Liver (tissue), 9 donors: Measurements from ENCODE around the gene RANBP3. TPM values are rescaled to one million over a fixed set of nuclear protein-coding genes. Genes with fewer than 3 reads are reported as not detected.

Source experiments
- DNase-seq: peaks from one replicate; pipeline ENCODE4 v3.0.0-alpha.2; 2017; ENCODE audit warnings: low spot score
- H3K27ac ChIP-seq, 2 donors: one replicate each; pipeline ENCODE4 v1.7.0; 2013; ENCODE audit warnings: inconsistent platforms in 2 of 2, low read length in 2 of 2, control low read depth in 1 of 2, low read depth in 1 of 2, mild to moderate bottlenecking in 1 of 2
- H3K27me3 ChIP-seq, 4 donors: one replicate each; pipeline versions ENCODE4 v1.6.1 to v1.7.0; 2013; ENCODE audit warnings: low read length in 3 of 4, inconsistent platforms in 1 of 4, mild to moderate bottlenecking in 1 of 4, moderate library complexity in 1 of 4; ENCODE audit not compliant: control insufficient read depth in 4 of 4, insufficient read depth in 4 of 4
- H3K36me3 ChIP-seq, 4 donors: one replicate each; pipeline versions ENCODE4 v1.6.1 to v1.7.0; 2013; ENCODE audit warnings: low read length in 3 of 4, mild to moderate bottlenecking in 3 of 4, low read depth in 1 of 4, moderate library complexity in 1 of 4; ENCODE audit not compliant: control insufficient read depth in 4 of 4, insufficient read depth in 3 of 4
- H3K4me1 ChIP-seq, 4 donors: one replicate each; pipeline versions ENCODE4 v1.6.1 to v1.7.0; 2013; ENCODE audit warnings: low read length in 3 of 4, mild to moderate bottlenecking in 3 of 4, moderate library complexity in 1 of 4; ENCODE audit not compliant: control insufficient read depth in 4 of 4, insufficient read depth in 4 of 4
- H3K4me3 ChIP-seq, 3 donors: one replicate each; pipeline versions ENCODE4 v1.6.1 to v1.7.0; 2013; ENCODE audit warnings: low read length in 3 of 3, control low read depth in 1 of 3, low read depth in 1 of 3, mild to moderate bottlenecking in 1 of 3
- H3K9ac ChIP-seq, 2 donors: one replicate each; pipeline ENCODE4 v1.7.0; 2013; ENCODE audit warnings: low read length in 2 of 2, mild to moderate bottlenecking in 2 of 2, moderate library complexity in 2 of 2, control low read depth in 1 of 2, low read depth in 1 of 2
- H3K9me3 ChIP-seq, 4 donors: one replicate each; pipeline versions ENCODE4 v1.6.1 to v1.7.0; 2013; ENCODE audit warnings: low read length in 3 of 4; ENCODE audit not compliant: control insufficient read depth in 4 of 4
- EGR1 ChIP-seq, 2 donors: IDR thresholded peaks; 2 replicates each; pipeline ENCODE4 v1.6.1; 2016 to 2018; ENCODE audit warnings: antibody characterized with exemption in 2 of 2, low read depth in 2 of 2
- FOXA1 ChIP-seq: IDR thresholded peaks from 2 replicates; pipeline ENCODE4 v1.6.1; 2016; ENCODE audit warnings: antibody characterized with exemption
- FOXA2 ChIP-seq: IDR thresholded peaks from 2 replicates; pipeline ENCODE4 v1.6.1; 2016; ENCODE audit warnings: antibody characterized with exemption
- GABPA ChIP-seq, 2 donors: IDR thresholded peaks in 1 of 2; conservative IDR thresholded peaks in 1 of 2; 2 replicates each; pipeline ENCODE4 v1.6.1; 2016; ENCODE audit warnings: antibody characterized with exemption in 2 of 2, mild to moderate bottlenecking in 1 of 2, moderate library complexity in 1 of 2
- HNF4A ChIP-seq, 2 donors: conservative IDR thresholded peaks; 2 replicates each; pipeline ENCODE4 v1.6.1; 2016; ENCODE audit warnings: antibody characterized with exemption in 2 of 2, mild to moderate bottlenecking in 2 of 2
- HNF4G ChIP-seq: IDR thresholded peaks from 2 replicates; pipeline ENCODE4 v1.6.1; 2016; ENCODE audit warnings: antibody characterized with exemption
- JUND ChIP-seq, 2 donors: IDR thresholded peaks; 2 replicates each; pipeline ENCODE4 v1.6.1; 2016; ENCODE audit warnings: antibody characterized with exemption in 2 of 2
- NR2F2 ChIP-seq: IDR thresholded peaks from 2 replicates; pipeline ENCODE4 v1.6.1; 2016; ENCODE audit warnings: antibody characterized with exemption
- RAD21 ChIP-seq, 2 donors: IDR thresholded peaks; 2 replicates each; pipeline ENCODE4 v1.6.1; 2016; ENCODE audit warnings: antibody characterized with exemption in 2 of 2, mild to moderate bottlenecking in 2 of 2
- RXRA ChIP-seq, 2 donors: IDR thresholded peaks; 2 replicates each; pipeline ENCODE4 v1.6.1; 2017 to 2018; ENCODE audit warnings: antibody characterized with exemption in 2 of 2, mild to moderate bottlenecking in 1 of 2
- SP1 ChIP-seq: IDR thresholded peaks from 2 replicates; pipeline ENCODE4 v1.6.1; 2018; ENCODE audit warnings: antibody characterized with exemption, mild to moderate bottlenecking
- TAF1 ChIP-seq: conservative IDR thresholded peaks from 2 replicates; pipeline ENCODE4 v1.6.1; 2016; ENCODE audit warnings: antibody characterized with exemption, mild to moderate bottlenecking
- YY1 ChIP-seq: IDR thresholded peaks from 2 replicates; pipeline ENCODE4 v1.6.1; 2016; ENCODE audit warnings: antibody characterized with exemption, mild to moderate bottlenecking
- WGBS: extraction: QIAGEN DNeasy Blood & Tissue Kit; methylation state at CpG from one replicate; pipeline ENCODE4 v1.1.7; 2013; 5-methylcytosine and 5-hydroxymethylcytosine counted together
- polyA plus RNA-seq, 2 donors: library from polyadenylated mRNA; stranded (reverse) in 1 of 2; unstranded in 1 of 2; fragments of 200-250 nt in 1 of 2; fragments of >200 nt in 1 of 2; fragmentation: Nextera tagmentation in 1 of 2; extraction: Ambion mirVana in 1 of 2; gene quantifications; one replicate each; pipeline versions ENCODE4 v1.2.1 to v1.2.3, GENCODE V29; 2013 to 2015
- total RNA-seq, 2 donors: library from RNA; depleted of rRNA; stranded (reverse); fragments of >200 nt; gene quantifications; one replicate each; pipeline ENCODE4 v1.2.3, GENCODE V29; 2014
- TF ChIP-seq, protein P1 (sequence below): IDR thresholded peaks from 2 replicates; pipeline ENCODE4 v1.6.1; 2016; ENCODE audit warnings: antibody characterized with exemption
- TF ChIP-seq, protein P2 (sequence below): IDR thresholded peaks from 2 replicates; pipeline ENCODE4 v1.6.1; 2016; ENCODE audit warnings: antibody characterized with exemption, mild to moderate bottlenecking
- TF ChIP-seq, protein P3 (sequence below): IDR thresholded peaks from 2 replicates; pipeline ENCODE4 v1.6.1; 2016; ENCODE audit warnings: antibody characterized with exemption
- TF ChIP-seq, protein P4 (sequence below): fragments of 150-350 bp; IDR thresholded peaks from 2 replicates; pipeline ENCODE4 v1.5.1; 2017; ENCODE audit warnings: improper control_type of control experiment, low read depth, low read length; ENCODE audit not compliant: missing input control
- donor health status: healthy.
- donor health status: healthy.
- donor health status: healthy.
- donor health status: healthy.
- donor health status: healthy.

Gene RANBP3
- total and polyA plus RNA-seq, 4 donors: 10.0 to 23.3 (median 20.7) TPM

DNA sequence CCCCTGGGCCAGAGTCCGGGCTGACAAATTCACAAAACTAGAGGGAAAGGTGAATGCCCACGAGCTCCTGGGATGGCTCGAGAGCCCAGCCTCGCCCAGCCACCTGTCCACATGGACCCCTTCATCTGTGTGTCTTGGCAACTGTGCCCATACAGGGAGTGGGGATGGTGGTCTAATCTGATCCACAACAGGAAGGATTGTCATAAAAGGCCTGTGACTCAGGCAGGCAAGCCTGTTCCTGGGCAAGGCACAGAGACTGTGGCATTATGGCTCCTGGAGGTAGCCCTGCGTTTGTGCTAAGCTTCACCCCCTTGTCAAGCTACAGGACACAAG, 43.9 kb downstream of the RANBP3 start:
- WGBS: 75% methylated on average over 5 of the region's 5 CpGs

More for the DNA sequence above, 43.9 kb downstream of the RANBP3 start:
- Histone ChIP-seq H3K27ac (no peak overlapping the region), H3K27me3 (no peaks in the 10 kb centered on the region), H3K36me3 (peaks cover 4 to 28% (median 14%) of the 10 kb centered on the region in 4 donors), H3K4me3 (no peak overlapping the region), H3K9me3 (no peaks in the 10 kb centered on the region), H3K4me1 (peaks cover 6 to 23% (median 17%) of the 10 kb centered on the region in 4 donors), H3K9ac (no peak overlapping the region)
- TF ChIP-seq TAF1 (no peak), EGR1 (IDR thresholded peaks at IDR 0.05; ENCODE audit: low read depth in 2 of 2) (no peak), RAD21 (IDR thresholded peaks at IDR 0.05) (no peak), GABPA (IDR thresholded peaks at IDR 0.05 in 1 of 2, conservative IDR thresholded peaks at IDR 0.05 in 1 of 2) (no peak), FOXA2 (no peak), JUND (IDR thresholded peaks at IDR 0.05) (no peak), NR2F2 (no peak), SP1 (no peak), YY1 (no peak), HNF4A (conservative IDR thresholded peaks at IDR 0.05) (no peak), HNF4G (no peak), RXRA (IDR thresholded peaks at IDR 0.05) (no peak), FOXA1 (no peak)
- TF ChIP-seq, protein P1, sequence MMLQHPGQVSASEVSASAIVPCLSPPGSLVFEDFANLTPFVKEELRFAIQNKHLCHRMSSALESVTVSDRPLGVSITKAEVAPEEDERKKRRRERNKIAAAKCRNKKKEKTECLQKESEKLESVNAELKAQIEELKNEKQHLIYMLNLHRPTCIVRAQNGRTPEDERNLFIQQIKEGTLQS: no peak
- TF ChIP-seq, protein P2, sequence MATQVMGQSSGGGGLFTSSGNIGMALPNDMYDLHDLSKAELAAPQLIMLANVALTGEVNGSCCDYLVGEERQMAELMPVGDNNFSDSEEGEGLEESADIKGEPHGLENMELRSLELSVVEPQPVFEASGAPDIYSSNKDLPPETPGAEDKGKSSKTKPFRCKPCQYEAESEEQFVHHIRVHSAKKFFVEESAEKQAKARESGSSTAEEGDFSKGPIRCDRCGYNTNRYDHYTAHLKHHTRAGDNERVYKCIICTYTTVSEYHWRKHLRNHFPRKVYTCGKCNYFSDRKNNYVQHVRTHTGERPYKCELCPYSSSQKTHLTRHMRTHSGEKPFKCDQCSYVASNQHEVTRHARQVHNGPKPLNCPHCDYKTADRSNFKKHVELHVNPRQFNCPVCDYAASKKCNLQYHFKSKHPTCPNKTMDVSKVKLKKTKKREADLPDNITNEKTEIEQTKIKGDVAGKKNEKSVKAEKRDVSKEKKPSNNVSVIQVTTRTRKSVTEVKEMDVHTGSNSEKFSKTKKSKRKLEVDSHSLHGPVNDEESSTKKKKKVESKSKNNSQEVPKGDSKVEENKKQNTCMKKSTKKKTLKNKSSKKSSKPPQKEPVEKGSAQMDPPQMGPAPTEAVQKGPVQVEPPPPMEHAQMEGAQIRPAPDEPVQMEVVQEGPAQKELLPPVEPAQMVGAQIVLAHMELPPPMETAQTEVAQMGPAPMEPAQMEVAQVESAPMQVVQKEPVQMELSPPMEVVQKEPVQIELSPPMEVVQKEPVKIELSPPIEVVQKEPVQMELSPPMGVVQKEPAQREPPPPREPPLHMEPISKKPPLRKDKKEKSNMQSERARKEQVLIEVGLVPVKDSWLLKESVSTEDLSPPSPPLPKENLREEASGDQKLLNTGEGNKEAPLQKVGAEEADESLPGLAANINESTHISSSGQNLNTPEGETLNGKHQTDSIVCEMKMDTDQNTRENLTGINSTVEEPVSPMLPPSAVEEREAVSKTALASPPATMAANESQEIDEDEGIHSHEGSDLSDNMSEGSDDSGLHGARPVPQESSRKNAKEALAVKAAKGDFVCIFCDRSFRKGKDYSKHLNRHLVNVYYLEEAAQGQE: no peak
- TF ChIP-seq, protein P3, sequence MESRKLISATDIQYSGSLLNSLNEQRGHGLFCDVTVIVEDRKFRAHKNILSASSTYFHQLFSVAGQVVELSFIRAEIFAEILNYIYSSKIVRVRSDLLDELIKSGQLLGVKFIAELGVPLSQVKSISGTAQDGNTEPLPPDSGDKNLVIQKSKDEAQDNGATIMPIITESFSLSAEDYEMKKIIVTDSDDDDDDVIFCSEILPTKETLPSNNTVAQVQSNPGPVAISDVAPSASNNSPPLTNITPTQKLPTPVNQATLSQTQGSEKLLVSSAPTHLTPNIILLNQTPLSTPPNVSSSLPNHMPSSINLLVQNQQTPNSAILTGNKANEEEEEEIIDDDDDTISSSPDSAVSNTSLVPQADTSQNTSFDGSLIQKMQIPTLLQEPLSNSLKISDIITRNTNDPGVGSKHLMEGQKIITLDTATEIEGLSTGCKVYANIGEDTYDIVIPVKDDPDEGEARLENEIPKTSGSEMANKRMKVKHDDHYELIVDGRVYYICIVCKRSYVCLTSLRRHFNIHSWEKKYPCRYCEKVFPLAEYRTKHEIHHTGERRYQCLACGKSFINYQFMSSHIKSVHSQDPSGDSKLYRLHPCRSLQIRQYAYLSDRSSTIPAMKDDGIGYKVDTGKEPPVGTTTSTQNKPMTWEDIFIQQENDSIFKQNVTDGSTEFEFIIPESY: no peak
- TF ChIP-seq, protein P4, sequence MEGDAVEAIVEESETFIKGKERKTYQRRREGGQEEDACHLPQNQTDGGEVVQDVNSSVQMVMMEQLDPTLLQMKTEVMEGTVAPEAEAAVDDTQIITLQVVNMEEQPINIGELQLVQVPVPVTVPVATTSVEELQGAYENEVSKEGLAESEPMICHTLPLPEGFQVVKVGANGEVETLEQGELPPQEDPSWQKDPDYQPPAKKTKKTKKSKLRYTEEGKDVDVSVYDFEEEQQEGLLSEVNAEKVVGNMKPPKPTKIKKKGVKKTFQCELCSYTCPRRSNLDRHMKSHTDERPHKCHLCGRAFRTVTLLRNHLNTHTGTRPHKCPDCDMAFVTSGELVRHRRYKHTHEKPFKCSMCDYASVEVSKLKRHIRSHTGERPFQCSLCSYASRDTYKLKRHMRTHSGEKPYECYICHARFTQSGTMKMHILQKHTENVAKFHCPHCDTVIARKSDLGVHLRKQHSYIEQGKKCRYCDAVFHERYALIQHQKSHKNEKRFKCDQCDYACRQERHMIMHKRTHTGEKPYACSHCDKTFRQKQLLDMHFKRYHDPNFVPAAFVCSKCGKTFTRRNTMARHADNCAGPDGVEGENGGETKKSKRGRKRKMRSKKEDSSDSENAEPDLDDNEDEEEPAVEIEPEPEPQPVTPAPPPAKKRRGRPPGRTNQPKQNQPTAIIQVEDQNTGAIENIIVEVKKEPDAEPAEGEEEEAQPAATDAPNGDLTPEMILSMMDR: no peak
- DNase-seq: no peak
